Cardiac muscle cell (in vitro differentiated cells and primary cell): ENCODE data around the gene NOL4L. TPM values are rescaled to one million over a fixed set of nuclear protein-coding genes. Genes with fewer than 3 reads are reported as not detected.

ENCODE experiments used
- DNase-seq, 2 donors: peaks; one replicate each; pipeline versions ENCODE4 v3.0.0 to v3.0.0-alpha.2; 2010 to 2017; ENCODE audit warnings: low read depth in 1 of 2, low spot score in 1 of 2
- H3K27ac ChIP-seq: fragments of 200-600 bp; sonication (generic); 2 replicates; pipeline ENCODE4 v1.5.1; 2016
- H3K27me3 ChIP-seq: fragments of 200-600 bp; sonication (generic); 2 replicates; pipeline ENCODE4 v1.6.0; 2016; ENCODE audit warnings: control low read depth
- H3K36me3 ChIP-seq: fragments of 200-600 bp; sonication (generic); 2 replicates; pipeline ENCODE4 v1.5.1; 2016; ENCODE audit warnings: control low read depth
- H3K4me1 ChIP-seq: fragments of 200-600 bp; sonication (generic); 2 replicates; pipeline ENCODE4 v1.8.1; 2017; ENCODE audit warnings: low read depth, mild to moderate bottlenecking, mixed run types
- H3K4me3 ChIP-seq: fragments of 200-600 bp; sonication (generic); 2 replicates; pipeline ENCODE4 v1.5.1; 2016; ENCODE audit warnings: mild to moderate bottlenecking
- H3K9me3 ChIP-seq: fragments of 200-600 bp; sonication (generic); 2 replicates; pipeline ENCODE4 v1.5.1; 2017; ENCODE audit warnings: low read depth, mild to moderate bottlenecking, control low read depth
- polyA plus RNA-seq: library from polyadenylated mRNA; unstranded; fragments of >200 nt; fragmentation: Nextera tagmentation; extraction: Ambion mirVana; gene quantifications from 2 replicates; pipeline ENCODE4 v1.2.1, GENCODE V29; 2016
- total RNA-seq: library from RNA; depleted of rRNA; stranded (reverse); fragments of >200 nt; gene quantifications from 2 replicates; pipeline ENCODE4 v1.2.3, GENCODE V29; 2016
- TF ChIP-seq, protein P1 (sequence below): IDR thresholded peaks from 2 replicates; pipeline ENCODE4 v1.5.1; 2012; ENCODE audit warnings: low read depth, mild to moderate bottlenecking, low read length

Gene NOL4L
- total and polyA plus RNA-seq, 2 experiments from 2014 or later: 29.9 to 42.9 TPM

DNA sequence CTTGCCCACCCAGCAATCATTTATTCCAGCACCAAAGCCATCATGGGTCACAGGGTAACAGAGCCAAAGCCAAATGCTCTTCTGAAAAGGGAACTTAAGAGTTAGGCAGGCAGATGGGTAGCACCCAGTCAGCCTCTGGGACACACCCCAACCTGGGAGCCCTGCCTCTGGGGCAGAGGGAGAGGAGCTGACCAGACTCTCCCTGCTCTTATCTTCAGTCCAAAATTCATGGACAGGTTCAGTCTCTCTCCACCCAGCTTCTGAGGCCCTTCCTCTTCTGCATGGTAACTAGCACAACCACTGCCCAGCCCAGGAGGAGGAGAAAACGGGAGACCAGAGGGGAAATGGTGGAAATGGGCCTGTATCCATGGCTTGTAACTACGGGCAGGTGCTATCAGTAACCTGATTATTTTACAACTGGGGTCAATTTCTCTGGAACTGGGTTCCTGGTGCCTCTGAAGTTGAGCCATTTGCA is 105.4 kb downstream of the NOL4L start:
- H3K36me3 ChIP-seq: no peaks in the 10 kb centered on the region
- no peaks in the 10 kb centered on the region for H3K27me3 ChIP-seq
- DNase-seq: no peak
- peaks cover 45% of the 10 kb centered on the region for H3K4me1 ChIP-seq
- no peak overlapping the region for H3K27ac ChIP-seq
- TF ChIP-seq, protein P1, sequence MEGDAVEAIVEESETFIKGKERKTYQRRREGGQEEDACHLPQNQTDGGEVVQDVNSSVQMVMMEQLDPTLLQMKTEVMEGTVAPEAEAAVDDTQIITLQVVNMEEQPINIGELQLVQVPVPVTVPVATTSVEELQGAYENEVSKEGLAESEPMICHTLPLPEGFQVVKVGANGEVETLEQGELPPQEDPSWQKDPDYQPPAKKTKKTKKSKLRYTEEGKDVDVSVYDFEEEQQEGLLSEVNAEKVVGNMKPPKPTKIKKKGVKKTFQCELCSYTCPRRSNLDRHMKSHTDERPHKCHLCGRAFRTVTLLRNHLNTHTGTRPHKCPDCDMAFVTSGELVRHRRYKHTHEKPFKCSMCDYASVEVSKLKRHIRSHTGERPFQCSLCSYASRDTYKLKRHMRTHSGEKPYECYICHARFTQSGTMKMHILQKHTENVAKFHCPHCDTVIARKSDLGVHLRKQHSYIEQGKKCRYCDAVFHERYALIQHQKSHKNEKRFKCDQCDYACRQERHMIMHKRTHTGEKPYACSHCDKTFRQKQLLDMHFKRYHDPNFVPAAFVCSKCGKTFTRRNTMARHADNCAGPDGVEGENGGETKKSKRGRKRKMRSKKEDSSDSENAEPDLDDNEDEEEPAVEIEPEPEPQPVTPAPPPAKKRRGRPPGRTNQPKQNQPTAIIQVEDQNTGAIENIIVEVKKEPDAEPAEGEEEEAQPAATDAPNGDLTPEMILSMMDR: no peak
- no peak overlapping the region for H3K4me3 ChIP-seq
- no peaks in the 10 kb centered on the region for H3K9me3 ChIP-seq

DNA sequence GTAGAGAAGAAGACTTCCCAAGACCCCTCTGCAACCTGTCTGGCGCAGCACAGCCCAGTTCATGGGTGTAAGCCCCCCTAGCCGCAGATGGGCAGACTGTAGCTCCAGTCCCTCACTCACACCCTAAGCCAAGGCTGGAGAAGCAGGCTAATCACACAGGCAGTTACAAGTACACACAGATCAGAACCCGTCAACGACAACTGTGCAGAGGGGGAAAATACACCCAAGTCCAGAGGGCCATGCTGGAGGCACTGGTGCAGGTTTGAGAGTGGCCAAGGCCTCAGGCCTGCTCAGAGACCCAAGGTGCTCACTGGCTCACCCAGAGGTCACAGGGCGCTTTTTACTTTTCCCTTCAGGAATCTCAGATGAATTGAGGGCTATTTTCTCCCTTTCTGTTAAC is 106.1 kb downstream of the NOL4L start:
- H3K9me3 ChIP-seq: no peaks in the 10 kb centered on the region
- peak overlapping the region; percentile 35 for H3K27ac ChIP-seq
- TF ChIP-seq, protein P1: no peak
- H3K4me3 ChIP-seq: no peak overlapping the region
- no peaks in the 10 kb centered on the region for H3K36me3 ChIP-seq
- H3K27me3 ChIP-seq: no peaks in the 10 kb centered on the region
- H3K4me1 ChIP-seq: peaks cover 52% of the 10 kb centered on the region
- no peak for DNase-seq

DNA sequence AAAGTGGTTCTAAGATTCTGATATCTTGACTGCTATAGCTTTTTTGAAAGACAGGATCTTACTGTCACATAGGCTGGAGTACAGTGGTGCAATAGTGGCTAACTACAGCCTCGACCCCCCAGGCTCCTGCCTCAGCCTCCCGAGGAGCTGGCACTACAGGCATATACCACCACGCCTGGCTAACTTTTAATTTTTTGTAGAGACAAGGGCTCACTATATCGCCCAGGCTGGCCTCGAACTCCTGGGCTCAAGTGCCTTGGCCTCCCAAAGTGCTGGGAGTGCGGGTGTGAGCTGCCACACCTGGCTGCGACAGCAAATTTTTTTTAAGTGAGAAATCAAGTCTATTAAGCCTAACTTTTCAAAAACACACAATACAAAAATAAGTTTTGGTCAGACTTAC is 106.6 kb downstream of the NOL4L start:
- Histone ChIP-seq H3K4me1 (peaks cover 56% of the 10 kb centered on the region), H3K36me3 (no peaks in the 10 kb centered on the region), H3K27me3 (no peaks in the 10 kb centered on the region), H3K4me3 (no peak overlapping the region), H3K27ac (peak overlapping the region; percentile 35), H3K9me3 (no peaks in the 10 kb centered on the region)
- DNase-seq: no peak
- TF ChIP-seq, protein P1: no peak

DNA sequence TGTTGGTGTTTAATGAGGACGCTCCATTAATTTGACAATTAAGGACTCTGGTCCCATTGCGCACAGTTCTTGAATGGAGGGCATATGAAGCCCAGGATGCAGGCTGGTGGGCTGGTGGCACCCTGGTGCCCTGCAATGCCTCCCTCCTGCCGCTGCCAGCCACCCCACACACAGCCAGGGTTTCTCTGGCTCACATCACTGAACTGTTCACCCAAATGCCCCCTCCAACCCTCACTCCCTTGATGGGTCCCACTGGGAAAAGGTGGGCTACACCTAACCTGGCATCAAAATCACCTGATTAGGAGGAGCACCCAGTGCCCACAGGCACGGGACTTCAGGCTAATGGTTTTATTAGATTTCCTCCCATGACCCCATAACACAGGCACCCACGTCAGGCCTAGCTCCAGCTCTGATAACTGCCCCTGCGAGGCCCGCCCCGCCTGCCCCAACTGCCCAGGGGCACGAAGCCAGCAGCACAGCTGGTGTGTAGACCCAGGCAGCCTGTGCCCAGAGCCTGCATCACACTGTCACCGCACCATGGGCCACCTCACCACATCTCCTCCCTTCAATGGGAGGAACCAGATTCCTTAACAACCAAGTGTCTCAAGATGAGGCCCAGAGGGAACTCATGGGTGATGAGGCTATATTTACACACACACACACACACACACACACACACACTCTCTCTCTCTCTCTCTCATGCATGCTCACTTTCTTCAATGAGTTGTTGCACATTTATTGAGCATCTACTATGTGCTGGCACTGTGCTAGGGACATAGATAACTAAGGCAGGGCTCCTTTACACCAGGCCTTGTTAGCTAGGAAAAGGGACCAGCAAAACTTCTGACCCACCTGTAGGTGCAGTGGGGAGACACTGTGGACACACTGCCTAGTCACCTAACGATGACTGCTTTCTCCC is 107.3 kb downstream of the NOL4L start:
- H3K9me3 ChIP-seq: no peaks in the 10 kb centered on the region
- TF ChIP-seq, protein P1: no peak
- H3K27me3 ChIP-seq: no peaks in the 10 kb centered on the region
- peaks cover 56% of the 10 kb centered on the region for H3K4me1 ChIP-seq
- H3K27ac ChIP-seq: peak overlapping the region; percentile 97
- no peak overlapping the region for H3K4me3 ChIP-seq
- DNase-seq: no peak
- H3K36me3 ChIP-seq: no peaks in the 10 kb centered on the region

GRCh38 chr20:32476684-32477593 is 108.2 kb downstream of the NOL4L start:
- DNase-seq: no peak
- Histone ChIP-seq H3K27me3 (no peaks in the 10 kb centered on the region), H3K4me1 (peaks cover 55% of the 10 kb centered on the region), H3K9me3 (no peaks in the 10 kb centered on the region), H3K36me3 (no peaks in the 10 kb centered on the region), H3K27ac (peak overlapping the region; percentile 97), H3K4me3 (no peak overlapping the region)
- TF ChIP-seq, protein P1: no peak
